ENCODE measurements around the gene FOXO6. TPM values are rescaled to one million over a fixed set of nuclear protein-coding genes. Genes with fewer than 3 reads are reported as not detected.

FOXO6 gene
- 1 to 10 TPM; 2.3 to 2.6 (median 2.4) TPM for polyA plus RNA-seq (ENCODE audit: insufficient read length in 3 of 3)
- long read RNA-seq, donor 1, partial matches to known transcripts: 0 of 1 reads
- long read RNA-seq, donor 1, other reads (novel, unspliced or antisense): 0 of 1 reads
- long read RNA-seq, donor 2, partial matches to known transcripts: 0 of 2 reads
- long read RNA-seq, donor 2, other reads (novel, unspliced or antisense): 0 of 2 reads
- long read RNA-seq, donor 3: 0 reads
- long read RNA-seq, donor 4, partial matches to known transcripts: 0 of 3 reads
- long read RNA-seq, donor 4, other reads (novel, unspliced or antisense): 0 of 3 reads
- long read RNA-seq, donor 5: 0 reads
- long read RNA-seq, donor 6: 0 reads
- long read RNA-seq, donor 7, partial matches to known transcripts: 0 of 2 reads
- long read RNA-seq, donor 7, other reads (novel, unspliced or antisense): 0 of 2 reads
- long read RNA-seq, donor 8: 0 reads
- long read RNA-seq, donor 9, partial matches to known transcripts: 0 of 1 reads
- long read RNA-seq, donor 9, other reads (novel, unspliced or antisense): 0 of 1 reads
- long read RNA-seq, donor 10: 0 reads
- long read RNA-seq, donor 11, partial matches to known transcripts: 0 of 1 reads
- long read RNA-seq, donor 11, other reads (novel, unspliced or antisense): 0 of 1 reads
- long read RNA-seq, donor 12: 0 reads
- long read RNA-seq, donor 13: 0 reads
- long read RNA-seq, donor 14: 0 reads
- long read RNA-seq, donor 15, partial matches to known transcripts: 0 of 2 reads
- long read RNA-seq, donor 15, other reads (novel, unspliced or antisense): 0 of 2 reads
- long read RNA-seq, donor 16, partial matches to known transcripts: 0 of 1 reads
- long read RNA-seq, donor 16, other reads (novel, unspliced or antisense): 0 of 1 reads

- peak; percentile 97 for DNase-seq
Measured at GRCh38 chr1:41360786-41361494, at the start of gene FOXO6. TSS of gene FOXO6 (plus strand) at chr1:41361434.

GRCh38 chr1:41312991-41313645, 48.1 kb upstream of the FOXO6 start:
- no peak for DNase-seq

- DNase-seq: no peak
Measured at GRCh38 chr1:41313661-41314131, 47.5 kb upstream of the FOXO6 start.

GRCh38 chr1:41314376-41315145, 46.7 kb upstream of the FOXO6 start:
- DNase-seq: no peak

- DNase-seq: no peak
Measured at GRCh38 chr1:41315146-41315822, 46.0 kb upstream of the FOXO6 start.

GRCh38 chr1:41315871-41316270, 45.4 kb upstream of the FOXO6 start:
- DNase-seq: no peak

- DNase-seq: no peak
Measured at GRCh38 chr1:41317361-41317760, 43.9 kb upstream of the FOXO6 start.

GRCh38 chr1:41318135-41318534, 43.1 kb upstream of the FOXO6 start:
- no peak for DNase-seq

- DNase-seq: no peak
Measured at GRCh38 chr1:41319106-41319755, 42.0 kb upstream of the FOXO6 start.

- DNase-seq: no peak
Measured at GRCh38 chr1:41319807-41320711, 41.2 kb upstream of the FOXO6 start.

GRCh38 chr1:41320895-41321676, 40.1 kb upstream of the FOXO6 start:
- no peak for DNase-seq

- DNase-seq: no peak
Measured at GRCh38 chr1:41322101-41322661, 39.1 kb upstream of the FOXO6 start.

GRCh38 chr1:41322835-41323234, 38.4 kb upstream of the FOXO6 start:
- no peak for DNase-seq

GRCh38 chr1:41323243-41323642, 38.0 kb upstream of the FOXO6 start:
- no peak for DNase-seq

GRCh38 chr1:41325801-41326200, 35.4 kb upstream of the FOXO6 start:
- no peak for DNase-seq

GRCh38 chr1:41327383-41327999, 33.7 kb upstream of the FOXO6 start:
- DNase-seq: no peak
